Liver (tissue), 9 donors: ENCODE data around the gene GPD2. TPM values are rescaled to one million over a fixed set of nuclear protein-coding genes. Genes with fewer than 3 reads are reported as not detected.
"Not testable (repeated sequence)": the region's sequence is repeated elsewhere in the genome, so short reads cannot be mapped to it uniquely, and the experiment has no call there.

Experiments used
- DNase-seq: peaks from one replicate; pipeline ENCODE4 v3.0.0-alpha.2; 2017; ENCODE audit warnings: low spot score
- H3K27ac ChIP-seq, 2 donors: one replicate each; pipeline ENCODE4 v1.7.0; 2013; ENCODE audit warnings: inconsistent platforms in 2 of 2, low read length in 2 of 2, control low read depth in 1 of 2, low read depth in 1 of 2, mild to moderate bottlenecking in 1 of 2
- H3K27me3 ChIP-seq, 4 donors: one replicate each; pipeline versions ENCODE4 v1.6.1 to v1.7.0; 2013; ENCODE audit warnings: low read length in 3 of 4, inconsistent platforms in 1 of 4, mild to moderate bottlenecking in 1 of 4, moderate library complexity in 1 of 4; ENCODE audit not compliant: control insufficient read depth in 4 of 4, insufficient read depth in 4 of 4
- H3K36me3 ChIP-seq, 4 donors: one replicate each; pipeline versions ENCODE4 v1.6.1 to v1.7.0; 2013; ENCODE audit warnings: low read length in 3 of 4, mild to moderate bottlenecking in 3 of 4, low read depth in 1 of 4, moderate library complexity in 1 of 4; ENCODE audit not compliant: control insufficient read depth in 4 of 4, insufficient read depth in 3 of 4
- H3K4me1 ChIP-seq, 4 donors: one replicate each; pipeline versions ENCODE4 v1.6.1 to v1.7.0; 2013; ENCODE audit warnings: low read length in 3 of 4, mild to moderate bottlenecking in 3 of 4, moderate library complexity in 1 of 4; ENCODE audit not compliant: control insufficient read depth in 4 of 4, insufficient read depth in 4 of 4
- H3K4me3 ChIP-seq, 3 donors: one replicate each; pipeline versions ENCODE4 v1.6.1 to v1.7.0; 2013; ENCODE audit warnings: low read length in 3 of 3, control low read depth in 1 of 3, low read depth in 1 of 3, mild to moderate bottlenecking in 1 of 3
- H3K9ac ChIP-seq, 2 donors: one replicate each; pipeline ENCODE4 v1.7.0; 2013; ENCODE audit warnings: low read length in 2 of 2, mild to moderate bottlenecking in 2 of 2, moderate library complexity in 2 of 2, control low read depth in 1 of 2, low read depth in 1 of 2
- H3K9me3 ChIP-seq, 4 donors: one replicate each; pipeline versions ENCODE4 v1.6.1 to v1.7.0; 2013; ENCODE audit warnings: low read length in 3 of 4; ENCODE audit not compliant: control insufficient read depth in 4 of 4
- EGR1 ChIP-seq, 2 donors: IDR thresholded peaks; 2 replicates each; pipeline ENCODE4 v1.6.1; 2016 to 2018; ENCODE audit warnings: antibody characterized with exemption in 2 of 2, low read depth in 2 of 2
- FOXA1 ChIP-seq: IDR thresholded peaks from 2 replicates; pipeline ENCODE4 v1.6.1; 2016; ENCODE audit warnings: antibody characterized with exemption
- FOXA2 ChIP-seq: IDR thresholded peaks from 2 replicates; pipeline ENCODE4 v1.6.1; 2016; ENCODE audit warnings: antibody characterized with exemption
- GABPA ChIP-seq, 2 donors: IDR thresholded peaks in 1 of 2; conservative IDR thresholded peaks in 1 of 2; 2 replicates each; pipeline ENCODE4 v1.6.1; 2016; ENCODE audit warnings: antibody characterized with exemption in 2 of 2, mild to moderate bottlenecking in 1 of 2, moderate library complexity in 1 of 2
- HNF4A ChIP-seq, 2 donors: conservative IDR thresholded peaks; 2 replicates each; pipeline ENCODE4 v1.6.1; 2016; ENCODE audit warnings: antibody characterized with exemption in 2 of 2, mild to moderate bottlenecking in 2 of 2
- HNF4G ChIP-seq: IDR thresholded peaks from 2 replicates; pipeline ENCODE4 v1.6.1; 2016; ENCODE audit warnings: antibody characterized with exemption
- JUND ChIP-seq, 2 donors: IDR thresholded peaks; 2 replicates each; pipeline ENCODE4 v1.6.1; 2016; ENCODE audit warnings: antibody characterized with exemption in 2 of 2
- NR2F2 ChIP-seq: IDR thresholded peaks from 2 replicates; pipeline ENCODE4 v1.6.1; 2016; ENCODE audit warnings: antibody characterized with exemption
- RAD21 ChIP-seq, 2 donors: IDR thresholded peaks; 2 replicates each; pipeline ENCODE4 v1.6.1; 2016; ENCODE audit warnings: antibody characterized with exemption in 2 of 2, mild to moderate bottlenecking in 2 of 2
- RXRA ChIP-seq, 2 donors: IDR thresholded peaks; 2 replicates each; pipeline ENCODE4 v1.6.1; 2017 to 2018; ENCODE audit warnings: antibody characterized with exemption in 2 of 2, mild to moderate bottlenecking in 1 of 2
- SP1 ChIP-seq: IDR thresholded peaks from 2 replicates; pipeline ENCODE4 v1.6.1; 2018; ENCODE audit warnings: antibody characterized with exemption, mild to moderate bottlenecking
- TAF1 ChIP-seq: conservative IDR thresholded peaks from 2 replicates; pipeline ENCODE4 v1.6.1; 2016; ENCODE audit warnings: antibody characterized with exemption, mild to moderate bottlenecking
- YY1 ChIP-seq: IDR thresholded peaks from 2 replicates; pipeline ENCODE4 v1.6.1; 2016; ENCODE audit warnings: antibody characterized with exemption, mild to moderate bottlenecking
- WGBS: extraction: QIAGEN DNeasy Blood & Tissue Kit; methylation state at CpG from one replicate; pipeline ENCODE4 v1.1.7; 2013; 5-methylcytosine and 5-hydroxymethylcytosine counted together
- polyA plus RNA-seq, 2 donors: library from polyadenylated mRNA; stranded (reverse) in 1 of 2; unstranded in 1 of 2; fragments of 200-250 nt in 1 of 2; fragments of >200 nt in 1 of 2; fragmentation: Nextera tagmentation in 1 of 2; extraction: Ambion mirVana in 1 of 2; gene quantifications; one replicate each; pipeline versions ENCODE4 v1.2.1 to v1.2.3, GENCODE V29; 2013 to 2015
- total RNA-seq, 2 donors: library from RNA; depleted of rRNA; stranded (reverse); fragments of >200 nt; gene quantifications; one replicate each; pipeline ENCODE4 v1.2.3, GENCODE V29; 2014
- TF ChIP-seq, protein P1 (sequence below): IDR thresholded peaks from 2 replicates; pipeline ENCODE4 v1.6.1; 2016; ENCODE audit warnings: antibody characterized with exemption, mild to moderate bottlenecking
- TF ChIP-seq, protein P2 (sequence below): fragments of 150-350 bp; IDR thresholded peaks from 2 replicates; pipeline ENCODE4 v1.5.1; 2017; ENCODE audit warnings: improper control_type of control experiment, low read depth, low read length; ENCODE audit not compliant: missing input control
- TF ChIP-seq, protein P3 (sequence below): IDR thresholded peaks from 2 replicates; pipeline ENCODE4 v1.6.1; 2016; ENCODE audit warnings: antibody characterized with exemption
- donor health status: healthy.
- donor health status: healthy.
- donor health status: healthy.
- donor health status: healthy.
- donor health status: healthy.

Gene GPD2
- total and polyA plus RNA-seq, 4 donors, result 1.4 to 14.3 (median 6.1) TPM

DNA sequence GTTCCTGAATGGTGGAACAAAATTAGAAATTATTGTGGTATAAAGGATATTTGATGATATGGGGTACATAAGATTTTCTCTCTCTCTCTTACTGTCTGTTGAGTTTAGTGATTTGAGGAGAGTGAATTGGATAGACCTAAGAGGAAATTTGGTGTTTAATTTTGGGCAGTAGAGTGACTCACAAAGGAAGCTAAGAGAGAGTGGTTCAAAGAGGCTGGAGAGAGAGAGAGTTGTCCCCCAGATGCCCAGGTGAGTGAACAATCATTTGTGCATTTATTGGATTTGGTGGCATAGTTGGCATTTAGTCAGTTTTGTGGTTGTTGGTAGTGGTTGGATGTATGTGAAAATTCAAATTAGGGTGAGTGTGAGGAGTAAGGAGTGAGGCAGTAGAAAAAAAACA, 56.8 kb downstream of the GPD2 start:
- Histone ChIP-seq H3K4me1 (no peaks in the 10 kb centered on the region), H3K9me3 (no peaks in the 10 kb centered on the region), H3K27me3 (no peaks in the 10 kb centered on the region), H3K27ac (no peak overlapping the region), H3K4me3 (no peak overlapping the region), H3K9ac (no peak overlapping the region), H3K36me3 (no peaks in the 10 kb centered on the region)
- DNase-seq, result no peak
- TF ChIP-seq HNF4A (conservative IDR thresholded peaks at IDR 0.05) (no peak), EGR1 (IDR thresholded peaks at IDR 0.05; ENCODE audit: low read depth in 2 of 2) (no peak)

DNA sequence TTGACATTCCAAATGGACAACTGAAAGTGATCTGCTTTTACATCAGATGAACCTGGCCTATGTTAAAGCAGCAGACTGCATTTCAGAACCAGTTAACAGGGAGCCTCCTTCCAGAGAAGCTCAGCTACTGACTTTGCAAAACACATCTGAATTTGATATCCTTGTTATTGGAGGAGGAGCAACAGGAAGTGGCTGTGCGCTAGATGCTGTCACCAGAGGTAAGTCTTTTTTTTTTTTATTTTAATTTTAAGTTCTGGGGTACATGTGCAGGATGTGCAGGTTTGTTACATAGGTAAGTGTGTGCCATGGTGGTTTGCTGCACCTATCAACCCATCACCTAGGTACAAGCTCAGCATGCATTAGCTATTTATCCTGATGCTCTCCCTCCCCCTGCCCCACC, 59.8 kb downstream of the GPD2 start:
- not testable (repeated sequence) for DNase-seq
- 92% methylated on average over 1 of the region's 1 CpG for WGBS

DNA sequence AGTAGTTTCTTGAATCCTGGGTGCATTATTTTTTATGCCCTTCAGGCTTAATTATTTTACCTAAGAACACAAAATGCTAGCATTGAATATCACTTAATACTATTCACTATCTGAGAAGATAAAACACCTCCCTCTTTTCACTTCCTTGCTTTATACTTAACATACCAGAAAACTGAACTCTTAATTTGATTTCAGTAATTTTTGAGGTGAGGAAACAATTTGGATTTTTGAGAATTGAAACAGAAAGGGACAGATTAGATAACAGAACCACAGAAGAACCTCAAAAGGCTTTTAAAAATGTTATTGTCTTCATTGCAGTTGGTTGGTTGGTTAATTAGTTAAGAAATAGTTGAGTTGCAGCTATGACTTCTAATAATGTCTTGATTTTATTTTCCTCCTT, 69.5 kb downstream of the GPD2 start:
- Histone ChIP-seq H3K27me3 (no peaks in the 10 kb centered on the region), H3K36me3 (no peaks in the 10 kb centered on the region), H3K4me1 (no peaks in the 10 kb centered on the region), H3K9me3 (no peaks in the 10 kb centered on the region), H3K9ac (no peak overlapping the region), H3K27ac (no peak overlapping the region), H3K4me3 (no peak overlapping the region)
- TF ChIP-seq, protein P1, sequence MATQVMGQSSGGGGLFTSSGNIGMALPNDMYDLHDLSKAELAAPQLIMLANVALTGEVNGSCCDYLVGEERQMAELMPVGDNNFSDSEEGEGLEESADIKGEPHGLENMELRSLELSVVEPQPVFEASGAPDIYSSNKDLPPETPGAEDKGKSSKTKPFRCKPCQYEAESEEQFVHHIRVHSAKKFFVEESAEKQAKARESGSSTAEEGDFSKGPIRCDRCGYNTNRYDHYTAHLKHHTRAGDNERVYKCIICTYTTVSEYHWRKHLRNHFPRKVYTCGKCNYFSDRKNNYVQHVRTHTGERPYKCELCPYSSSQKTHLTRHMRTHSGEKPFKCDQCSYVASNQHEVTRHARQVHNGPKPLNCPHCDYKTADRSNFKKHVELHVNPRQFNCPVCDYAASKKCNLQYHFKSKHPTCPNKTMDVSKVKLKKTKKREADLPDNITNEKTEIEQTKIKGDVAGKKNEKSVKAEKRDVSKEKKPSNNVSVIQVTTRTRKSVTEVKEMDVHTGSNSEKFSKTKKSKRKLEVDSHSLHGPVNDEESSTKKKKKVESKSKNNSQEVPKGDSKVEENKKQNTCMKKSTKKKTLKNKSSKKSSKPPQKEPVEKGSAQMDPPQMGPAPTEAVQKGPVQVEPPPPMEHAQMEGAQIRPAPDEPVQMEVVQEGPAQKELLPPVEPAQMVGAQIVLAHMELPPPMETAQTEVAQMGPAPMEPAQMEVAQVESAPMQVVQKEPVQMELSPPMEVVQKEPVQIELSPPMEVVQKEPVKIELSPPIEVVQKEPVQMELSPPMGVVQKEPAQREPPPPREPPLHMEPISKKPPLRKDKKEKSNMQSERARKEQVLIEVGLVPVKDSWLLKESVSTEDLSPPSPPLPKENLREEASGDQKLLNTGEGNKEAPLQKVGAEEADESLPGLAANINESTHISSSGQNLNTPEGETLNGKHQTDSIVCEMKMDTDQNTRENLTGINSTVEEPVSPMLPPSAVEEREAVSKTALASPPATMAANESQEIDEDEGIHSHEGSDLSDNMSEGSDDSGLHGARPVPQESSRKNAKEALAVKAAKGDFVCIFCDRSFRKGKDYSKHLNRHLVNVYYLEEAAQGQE, result no peak
- TF ChIP-seq FOXA1 (no peak), RXRA (IDR thresholded peaks at IDR 0.05) (no peak)
- no peak for DNase-seq

More for the DNA sequence above, 59.8 kb downstream of the GPD2 start:
- not testable (repeated sequence) for H3K4me3 ChIP-seq, H3K27me3 ChIP-seq, H3K27ac ChIP-seq, H3K36me3 ChIP-seq, H3K9ac ChIP-seq, H3K9me3 ChIP-seq, H3K4me1 ChIP-seq

DNA sequence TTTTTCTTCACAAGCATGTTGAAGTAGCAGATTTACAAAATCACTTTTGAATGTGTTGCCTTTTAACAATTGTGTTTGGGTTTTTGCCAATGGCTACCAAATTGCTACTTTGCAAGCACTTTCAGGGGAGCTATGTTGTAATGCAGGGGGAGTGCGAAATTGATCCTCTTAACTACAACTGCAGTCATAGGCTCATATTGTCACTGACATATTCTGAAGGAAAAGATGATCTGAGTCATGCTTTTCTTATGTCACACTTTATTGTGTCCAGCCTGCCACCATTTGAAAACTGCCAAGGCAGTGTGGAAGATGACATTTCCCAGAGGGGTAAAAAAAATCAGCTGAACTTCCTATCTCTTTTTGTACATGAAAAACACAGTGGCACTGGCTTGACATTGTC, 74.9 kb downstream of the GPD2 start:
- 96% methylated on average over 1 of the region's 1 CpG for WGBS
- no peaks in the 10 kb centered on the region for H3K4me1 ChIP-seq
- no peak overlapping the region for H3K4me3 ChIP-seq
- H3K27ac ChIP-seq, result no peak overlapping the region
- peaks cover 0 to 8% (median under 1%) of the 10 kb centered on the region in 4 donors for H3K36me3 ChIP-seq
- H3K9ac ChIP-seq, result no peak overlapping the region
- DNase-seq, result no peak
- H3K9me3 ChIP-seq, result no peaks in the 10 kb centered on the region
- no peaks in the 10 kb centered on the region for H3K27me3 ChIP-seq
- TF ChIP-seq RAD21 (IDR thresholded peaks at IDR 0.05), result no peak
- TF ChIP-seq SP1, result no peak
- no peak for TF ChIP-seq FOXA2
- no peak for TF ChIP-seq TAF1
- no peak for TF ChIP-seq FOXA1
- TF ChIP-seq, protein P2, sequence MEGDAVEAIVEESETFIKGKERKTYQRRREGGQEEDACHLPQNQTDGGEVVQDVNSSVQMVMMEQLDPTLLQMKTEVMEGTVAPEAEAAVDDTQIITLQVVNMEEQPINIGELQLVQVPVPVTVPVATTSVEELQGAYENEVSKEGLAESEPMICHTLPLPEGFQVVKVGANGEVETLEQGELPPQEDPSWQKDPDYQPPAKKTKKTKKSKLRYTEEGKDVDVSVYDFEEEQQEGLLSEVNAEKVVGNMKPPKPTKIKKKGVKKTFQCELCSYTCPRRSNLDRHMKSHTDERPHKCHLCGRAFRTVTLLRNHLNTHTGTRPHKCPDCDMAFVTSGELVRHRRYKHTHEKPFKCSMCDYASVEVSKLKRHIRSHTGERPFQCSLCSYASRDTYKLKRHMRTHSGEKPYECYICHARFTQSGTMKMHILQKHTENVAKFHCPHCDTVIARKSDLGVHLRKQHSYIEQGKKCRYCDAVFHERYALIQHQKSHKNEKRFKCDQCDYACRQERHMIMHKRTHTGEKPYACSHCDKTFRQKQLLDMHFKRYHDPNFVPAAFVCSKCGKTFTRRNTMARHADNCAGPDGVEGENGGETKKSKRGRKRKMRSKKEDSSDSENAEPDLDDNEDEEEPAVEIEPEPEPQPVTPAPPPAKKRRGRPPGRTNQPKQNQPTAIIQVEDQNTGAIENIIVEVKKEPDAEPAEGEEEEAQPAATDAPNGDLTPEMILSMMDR, result no peak
- no peak for TF ChIP-seq JUND (IDR thresholded peaks at IDR 0.05)
- no peak for TF ChIP-seq NR2F2
- TF ChIP-seq RXRA (IDR thresholded peaks at IDR 0.05), result no peak
- TF ChIP-seq HNF4G, result no peak
- TF ChIP-seq HNF4A (conservative IDR thresholded peaks at IDR 0.05), result no peak
- no peak for TF ChIP-seq EGR1 (IDR thresholded peaks at IDR 0.05; ENCODE audit: low read depth in 2 of 2)
- TF ChIP-seq GABPA (IDR thresholded peaks at IDR 0.05 in 1 of 2, conservative IDR thresholded peaks at IDR 0.05 in 1 of 2), result no peak
- TF ChIP-seq, protein P1, result no peak
- TF ChIP-seq, protein P3, sequence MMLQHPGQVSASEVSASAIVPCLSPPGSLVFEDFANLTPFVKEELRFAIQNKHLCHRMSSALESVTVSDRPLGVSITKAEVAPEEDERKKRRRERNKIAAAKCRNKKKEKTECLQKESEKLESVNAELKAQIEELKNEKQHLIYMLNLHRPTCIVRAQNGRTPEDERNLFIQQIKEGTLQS, result no peak
- no peak for TF ChIP-seq YY1
